ENCODE data around the gene PTN.
A peak's percentile ranks its signal among the peaks of the same experiment; 100 is the strongest.

Gene PTN

GRCh38 chr7:137221467-137221866 is 122.1 kb downstream of the PTN start:
- no peak overlapping the region for H3K14ac ChIP-seq (ENCODE audit: low read length)
- H3K27me3 ChIP-seq (ENCODE audit: control insufficient read depth in 3 of 3, insufficient read depth in 3 of 3, low read depth in 1 of 3, low read length in 3 of 3), result no peaks in the 10 kb centered on the region
- H3K4ac ChIP-seq (ENCODE audit: low read length), result no peak overlapping the region
- H3K27ac ChIP-seq (replicated peaks; ENCODE audit: low read length), result no peak overlapping the region
- H3K23ac ChIP-seq (ENCODE audit: low read depth, low read length, poor library complexity), result no peak overlapping the region
- H4K8ac ChIP-seq (ENCODE audit: low read depth, low read length), result no peak overlapping the region
- WGBS, 2 donors (ENCODE audit: extremely low coverage in 2 of 2, insufficient read length in 2 of 2, insufficient replicate concordance in 1 of 2), result no CpG with 5 or more reads among the region's 3 CpGs
- H3K4me1 ChIP-seq (ENCODE audit: control insufficient read depth in 2 of 2, insufficient read depth in 1 of 2, low read depth in 1 of 2, low read length in 2 of 2), result no peaks in the 10 kb centered on the region
- no peak overlapping the region for H2BK120ac ChIP-seq (ENCODE audit: low read depth, low read length)
- H3K9me3 ChIP-seq (replicated peaks in 1 of 2; ENCODE audit: control insufficient read depth in 2 of 2, insufficient read depth in 1 of 2, low read depth in 1 of 2, low read length in 2 of 2), result peaks cover 2 to 6% of the 10 kb centered on the region in 2 donors
- H3K18ac ChIP-seq (ENCODE audit: low read length), result no peak overlapping the region
- H2BK15ac ChIP-seq (ENCODE audit: low read length), result no peak overlapping the region
- no peak overlapping the region for H2BK12ac ChIP-seq (ENCODE audit: low read length)
- no peak overlapping the region for H2AK5ac ChIP-seq (ENCODE audit: low read depth, low read length)
- no peak overlapping the region for H4K91ac ChIP-seq (ENCODE audit: low read depth, low read length, poor library complexity)
- no peak overlapping the region for H3K4me3 ChIP-seq (ENCODE audit: low read length in 2 of 2)
- H3K9ac ChIP-seq (ENCODE audit: low read depth, low read length, poor library complexity), result no peak overlapping the region
- no peak for DNase-seq (ENCODE audit: low spot score)
- no peak overlapping the region for H3K4me2 ChIP-seq (ENCODE audit: insufficient read depth, low read length, poor library complexity, severe bottlenecking)
- no peak overlapping the region for H2AFZ ChIP-seq (ENCODE audit: low read length)
- no peaks in the 10 kb centered on the region for H3K79me1 ChIP-seq (ENCODE audit: low read depth, low read length)
- H3K36me3 ChIP-seq (replicated peaks in 1 of 2; ENCODE audit: control insufficient read depth in 2 of 2, insufficient read depth in 2 of 2, low read length in 2 of 2), result peaks cover 0 to 38% of the 10 kb centered on the region in 2 donors
- H2BK5ac ChIP-seq (ENCODE audit: low read length), result no peak overlapping the region

DNA sequence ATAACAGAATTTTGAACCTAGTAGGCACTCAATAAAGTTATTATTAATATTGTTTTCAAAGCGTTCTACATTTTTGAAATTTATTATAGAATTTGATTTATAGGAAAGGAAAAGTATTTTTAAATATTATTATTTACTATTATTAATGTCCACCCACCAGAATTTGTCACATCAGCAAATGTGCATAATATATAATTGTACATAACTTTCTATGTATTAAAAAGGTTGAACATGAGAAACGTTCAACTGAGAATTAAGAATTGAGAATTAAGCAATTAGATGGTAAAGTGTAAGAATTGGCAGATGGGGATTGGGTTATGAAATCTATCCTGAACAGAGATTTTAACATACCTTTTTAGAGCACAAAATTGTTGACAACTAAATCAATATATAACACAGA is 129.8 kb downstream of the PTN start:
- WGBS, 2 donors (ENCODE audit: extremely low coverage in 2 of 2, insufficient read length in 2 of 2, insufficient replicate concordance in 1 of 2), result no CpG with 5 or more reads among the region's 2 CpGs
- no peak overlapping the region for H2BK5ac ChIP-seq (ENCODE audit: low read length)

GRCh38 chr7:137209151-137209817 is 134.2 kb downstream of the PTN start:
- no peak for DNase-seq (ENCODE audit: low spot score)

More for the DNA sequence above, 129.8 kb downstream of the PTN start:
- no peak overlapping the region for H3K18ac ChIP-seq (ENCODE audit: low read length)
- no peak overlapping the region for H2BK12ac ChIP-seq (ENCODE audit: low read length)
- no peaks in the 10 kb centered on the region for H3K27me3 ChIP-seq (ENCODE audit: control insufficient read depth in 3 of 3, insufficient read depth in 3 of 3, low read depth in 1 of 3, low read length in 3 of 3)
- H3K9ac ChIP-seq (ENCODE audit: low read depth, low read length, poor library complexity), result no peak overlapping the region
- no peak overlapping the region for H3K27ac ChIP-seq (replicated peaks; ENCODE audit: low read length)
- H4K8ac ChIP-seq (ENCODE audit: low read depth, low read length), result no peak overlapping the region
- no peak overlapping the region for H2BK15ac ChIP-seq (ENCODE audit: low read length)
- no peaks in the 10 kb centered on the region for H3K4me1 ChIP-seq (ENCODE audit: control insufficient read depth in 2 of 2, insufficient read depth in 1 of 2, low read depth in 1 of 2, low read length in 2 of 2)
- no peak overlapping the region for H3K14ac ChIP-seq (ENCODE audit: low read length)
- H3K36me3 ChIP-seq (replicated peaks in 1 of 2; ENCODE audit: control insufficient read depth in 2 of 2, insufficient read depth in 2 of 2, low read length in 2 of 2), result no peaks in the 10 kb centered on the region
- no peak overlapping the region for H2BK120ac ChIP-seq (ENCODE audit: low read depth, low read length)
- no peaks in the 10 kb centered on the region for H3K79me1 ChIP-seq (ENCODE audit: low read depth, low read length)
- H3K4me3 ChIP-seq (ENCODE audit: low read length in 2 of 2), result no peak overlapping the region
- no peak overlapping the region for H3K4ac ChIP-seq (ENCODE audit: low read length)
- H4K91ac ChIP-seq (ENCODE audit: low read depth, low read length, poor library complexity), result no peak overlapping the region
- H3K4me2 ChIP-seq (ENCODE audit: insufficient read depth, low read length, poor library complexity, severe bottlenecking), result no peak overlapping the region
- no peak overlapping the region for H3K23ac ChIP-seq (ENCODE audit: low read depth, low read length, poor library complexity)
- H2AK5ac ChIP-seq (ENCODE audit: low read depth, low read length), result no peak overlapping the region
- no peak for DNase-seq (ENCODE audit: low spot score)
- H2AFZ ChIP-seq (ENCODE audit: low read length), result no peak overlapping the region
- H3K9me3 ChIP-seq (replicated peaks in 1 of 2; ENCODE audit: control insufficient read depth in 2 of 2, insufficient read depth in 1 of 2, low read depth in 1 of 2, low read length in 2 of 2), result peaks cover 2 to 6% of the 10 kb centered on the region in 2 donors

GRCh38 chr7:137206770-137207169 is 136.8 kb downstream of the PTN start:
- H3K9ac ChIP-seq (ENCODE audit: low read depth, low read length, poor library complexity), result no peak overlapping the region
- H2AFZ ChIP-seq (ENCODE audit: low read length), result no peak overlapping the region
- H3K9me3 ChIP-seq (replicated peaks in 1 of 2; ENCODE audit: control insufficient read depth in 2 of 2, insufficient read depth in 1 of 2, low read depth in 1 of 2, low read length in 2 of 2), result peaks cover 0 to 2% of the 10 kb centered on the region in 2 donors
- no peak overlapping the region for H3K4me2 ChIP-seq (ENCODE audit: insufficient read depth, low read length, poor library complexity, severe bottlenecking)
- no peak overlapping the region for H3K4ac ChIP-seq (ENCODE audit: low read length)
- no peak overlapping the region for H3K14ac ChIP-seq (ENCODE audit: low read length)
- H3K18ac ChIP-seq (ENCODE audit: low read length), result no peak overlapping the region
- DNase-seq (ENCODE audit: low spot score), result no peak
- H3K36me3 ChIP-seq (replicated peaks in 1 of 2; ENCODE audit: control insufficient read depth in 2 of 2, insufficient read depth in 2 of 2, low read length in 2 of 2), result no peaks in the 10 kb centered on the region
- no peak overlapping the region for H3K23ac ChIP-seq (ENCODE audit: low read depth, low read length, poor library complexity)
- no peak overlapping the region for H3K4me3 ChIP-seq (ENCODE audit: low read length in 2 of 2)
- no peak overlapping the region for H4K8ac ChIP-seq (ENCODE audit: low read depth, low read length)
- H3K27me3 ChIP-seq (ENCODE audit: control insufficient read depth in 3 of 3, insufficient read depth in 3 of 3, low read depth in 1 of 3, low read length in 3 of 3), result no peaks in the 10 kb centered on the region
- H2BK12ac ChIP-seq (ENCODE audit: low read length), result no peak overlapping the region
- no peaks in the 10 kb centered on the region for H3K4me1 ChIP-seq (ENCODE audit: control insufficient read depth in 2 of 2, insufficient read depth in 1 of 2, low read depth in 1 of 2, low read length in 2 of 2)
- H2BK5ac ChIP-seq (ENCODE audit: low read length), result no peak overlapping the region
- no peak overlapping the region for H2AK5ac ChIP-seq (ENCODE audit: low read depth, low read length)
- no peak overlapping the region for H4K91ac ChIP-seq (ENCODE audit: low read depth, low read length, poor library complexity)
- no peak overlapping the region for H3K27ac ChIP-seq (replicated peaks; ENCODE audit: low read length)
- no peak overlapping the region for H2BK15ac ChIP-seq (ENCODE audit: low read length)
- no peaks in the 10 kb centered on the region for H3K79me1 ChIP-seq (ENCODE audit: low read depth, low read length)
- H2BK120ac ChIP-seq (ENCODE audit: low read depth, low read length), result no peak overlapping the region

More at GRCh38 chr7:137209151-137209817, 134.2 kb downstream of the PTN start:
- Histone ChIP-seq H2BK120ac (ENCODE audit: low read depth, low read length) (no peak overlapping the region), H2BK12ac (ENCODE audit: low read length) (no peak overlapping the region), H2BK15ac (ENCODE audit: low read length) (no peak overlapping the region), H3K4me3 (ENCODE audit: low read length in 2 of 2) (no peak overlapping the region), H3K79me1 (ENCODE audit: low read depth, low read length) (no peaks in the 10 kb centered on the region), H2AFZ (ENCODE audit: low read length) (peak overlapping the region; percentile 61), H3K27ac (replicated peaks; ENCODE audit: low read length) (no peak overlapping the region), H3K27me3 (ENCODE audit: control insufficient read depth in 3 of 3, insufficient read depth in 3 of 3, low read depth in 1 of 3, low read length in 3 of 3) (no peaks in the 10 kb centered on the region), H3K9ac (ENCODE audit: low read depth, low read length, poor library complexity) (no peak overlapping the region), H3K4ac (ENCODE audit: low read length) (no peak overlapping the region), H3K4me1 (ENCODE audit: control insufficient read depth in 2 of 2, insufficient read depth in 1 of 2, low read depth in 1 of 2, low read length in 2 of 2) (no peaks in the 10 kb centered on the region), H3K14ac (ENCODE audit: low read length) (no peak overlapping the region), H2AK5ac (ENCODE audit: low read depth, low read length) (no peak overlapping the region), H3K18ac (ENCODE audit: low read length) (no peak overlapping the region), H2BK5ac (ENCODE audit: low read length) (no peak overlapping the region), H3K9me3 (replicated peaks in 1 of 2; ENCODE audit: control insufficient read depth in 2 of 2, insufficient read depth in 1 of 2, low read depth in 1 of 2, low read length in 2 of 2) (peaks cover 0 to 2% of the 10 kb centered on the region in 2 donors), H3K4me2 (ENCODE audit: insufficient read depth, low read length, poor library complexity, severe bottlenecking) (no peak overlapping the region), H3K36me3 (replicated peaks in 1 of 2; ENCODE audit: control insufficient read depth in 2 of 2, insufficient read depth in 2 of 2, low read length in 2 of 2) (no peaks in the 10 kb centered on the region), H4K91ac (ENCODE audit: low read depth, low read length, poor library complexity) (no peak overlapping the region), H3K23ac (ENCODE audit: low read depth, low read length, poor library complexity) (no peak overlapping the region), H4K8ac (ENCODE audit: low read depth, low read length) (no peak overlapping the region)
- WGBS, 2 donors (ENCODE audit: extremely low coverage in 2 of 2, insufficient read length in 2 of 2, insufficient replicate concordance in 1 of 2), result no CpG with 5 or more reads among the region's 5 CpGs

All from neuronal stem cell (in vitro differentiated cells).